H1 (cell line): ENCODE data around the gene KLHL29. TPM values are rescaled to one million over a fixed set of nuclear protein-coding genes. Genes with fewer than 3 reads are reported as not detected.

Experiments used
- CTCF ChIA-PET: fragments of 300-600 bp; sonication (Branson Sonifier 250); formaldehyde crosslinking; loops from one replicate; lab custom pipeline; 2021; ENCODE audit not compliant: partially characterized antibody; lab: Charles Lee
- POLR2A ChIA-PET: fragments of 300-600 bp; sonication (Branson Sonifier 250); formaldehyde crosslinking; loops from one replicate; lab custom pipeline; 2021; ENCODE audit warnings: inconsistent platforms; ENCODE audit not compliant: partially characterized antibody; lab: Charles Lee
- DNase-seq, 2 experiments: peaks; one replicate each; pipeline versions ENCODE4 v3.0.0 to v3.0.0-alpha.2; 2010 to 2022; ENCODE audit warnings: low spot score in 2 of 2, low read depth in 1 of 2, mixed read lengths in 1 of 2
- FAIRE-seq: peaks from 2 replicates; lab custom pipeline; 2011; peaks lifted over from hg19 to GRCh38; lab: Jason Lieb, UNC
- H2AFZ ChIP-seq: 2 replicates; pipeline ENCODE4 v1.8.1; 2012; ENCODE audit warnings: low read length, inconsistent platforms
- H2AK5ac ChIP-seq: 2 replicates; pipeline ENCODE4 v1.6.1; 2013; ENCODE audit warnings: low read depth, low read length
- H2BK120ac ChIP-seq: replicated peaks from 2 replicates; pipeline ENCODE3; 2013; ENCODE audit warnings: low read depth, low read length, inconsistent platforms
- H2BK12ac ChIP-seq: 2 replicates; pipeline ENCODE4 v1.6.1; 2013; ENCODE audit warnings: low read depth, low read length
- H2BK15ac ChIP-seq: 2 replicates; pipeline ENCODE4 v1.6.1; 2013; ENCODE audit warnings: low read length
- H2BK20ac ChIP-seq: 2 replicates; pipeline ENCODE4 v1.6.1; 2013; ENCODE audit warnings: low read length
- H2BK5ac ChIP-seq: 2 replicates; pipeline ENCODE4 v1.6.1; 2013; ENCODE audit warnings: low read depth, low read length
- H3K14ac ChIP-seq: 2 replicates; pipeline ENCODE4 v1.6.1; 2013; ENCODE audit warnings: inconsistent platforms; ENCODE audit not compliant: insufficient read length
- H3K18ac ChIP-seq: 2 replicates; pipeline ENCODE4 v1.6.1; 2013; ENCODE audit warnings: low read length; ENCODE audit errors: extremely low read depth
- H3K23ac ChIP-seq: 2 replicates; pipeline ENCODE4 v1.6.1; 2013; ENCODE audit warnings: inconsistent platforms; ENCODE audit not compliant: insufficient read length
- H3K23me2 ChIP-seq: 2 replicates; pipeline ENCODE4 v1.6.1; 2013; ENCODE audit warnings: low read depth, low read length
- H3K27ac ChIP-seq: 2 replicates; pipeline ENCODE4 v1.6.1; 2011; ENCODE audit warnings: low read depth, low read length, inconsistent platforms
- H3K27me3 ChIP-seq, 4 experiments: replicated peaks in 1 of 4; 1 replicate in 1 of 4; 2 replicates in 3 of 4; pipeline versions ENCODE4 v1.6.1 to v1.8.1; 2011 to 2013; ENCODE audit warnings: low read length in 3 of 4, mild to moderate bottlenecking in 3 of 4, inconsistent platforms in 2 of 4, mixed read lengths in 2 of 4, moderate library complexity in 1 of 4; ENCODE audit not compliant: control insufficient read depth in 3 of 4, insufficient read depth in 3 of 4; ENCODE audit errors: extremely low read depth in 1 of 4
- H3K36me3 ChIP-seq, 4 experiments: 2 replicates each; pipeline versions ENCODE4 v1.6.1 to v1.8.1; 2011 to 2013; ENCODE audit warnings: mild to moderate bottlenecking in 4 of 4, low read length in 3 of 4, moderate library complexity in 2 of 4, control low read depth in 1 of 4, inconsistent platforms in 1 of 4; ENCODE audit not compliant: insufficient read depth in 4 of 4, control insufficient read depth in 2 of 4
- H3K4ac ChIP-seq: replicated peaks from 2 replicates; pipeline ENCODE3; 2013; ENCODE audit warnings: low read length, low read depth, mixed read lengths, inconsistent platforms; ENCODE audit not compliant: insufficient read length
- H3K4me1 ChIP-seq, 4 experiments: replicated peaks in 1 of 4; 1 replicate in 1 of 4; 2 replicates in 3 of 4; pipeline versions ENCODE4 v1.6.1 to v1.8.1; 2011 to 2013; ENCODE audit warnings: low read length in 3 of 4, inconsistent platforms in 2 of 4, mixed read lengths in 1 of 4; ENCODE audit not compliant: insufficient read depth in 4 of 4, control insufficient read depth in 3 of 4
- H3K4me2 ChIP-seq, 2 experiments: 2 replicates each; pipeline versions ENCODE4 v1.6.1 to v1.8.1; 2011 to 2013; ENCODE audit warnings: low read depth in 2 of 2, low read length in 2 of 2, control low read depth in 1 of 2, inconsistent platforms in 1 of 2, mild to moderate bottlenecking in 1 of 2; ENCODE audit not compliant: insufficient read depth in 1 of 2
- H3K4me3 ChIP-seq, 4 experiments: fragments of 200-600, 300-600 bp in 1 of 4; sonication (generic), shearing (Covaris generic), sonication (Bioruptor Twin) in 1 of 4; 2 replicates each; pipeline versions ENCODE4 v1.5.1 to v1.8.1; 2011 to 2016; ENCODE audit warnings: low read length in 4 of 4, low read depth in 3 of 4, control low read depth in 2 of 4, inconsistent platforms in 2 of 4, mild to moderate bottlenecking in 2 of 4, mixed read lengths in 1 of 4, moderate library complexity in 1 of 4; ENCODE audit not compliant: insufficient read depth in 2 of 4; ENCODE audit errors: extremely low read depth in 1 of 4
- H3K56ac ChIP-seq: replicated peaks from 2 replicates; pipeline ENCODE3; 2013; ENCODE audit warnings: low read depth, mild to moderate bottlenecking, mixed read lengths, low read length, inconsistent platforms; ENCODE audit not compliant: insufficient read length
- H3K79me1 ChIP-seq: 2 replicates; pipeline ENCODE4 v1.6.1; 2013; ENCODE audit warnings: low read depth, low read length, control low read depth
- H3K79me2 ChIP-seq, 2 experiments: 2 replicates each; pipeline versions ENCODE4 v1.6.1 to v1.8.1; 2012 to 2013; ENCODE audit warnings: low read length in 2 of 2, mild to moderate bottlenecking in 2 of 2, inconsistent platforms in 1 of 2; ENCODE audit not compliant: insufficient read depth in 2 of 2, control insufficient read depth in 1 of 2
- H3K9ac ChIP-seq, 4 experiments: replicated peaks in 1 of 4; 1 replicate in 1 of 4; 2 replicates in 3 of 4; pipeline versions ENCODE4 v1.6.1 to v1.8.1; 2011 to 2013; ENCODE audit warnings: low read depth in 3 of 4, low read length in 3 of 4, control low read depth in 2 of 4, mild to moderate bottlenecking in 2 of 4, moderate library complexity in 2 of 4, inconsistent platforms in 1 of 4; ENCODE audit errors: extremely low read depth in 1 of 4
- H3K9me3 ChIP-seq, 2 experiments: 2 replicates each; pipeline versions ENCODE4 v1.6.1 to v1.8.1; 2012 to 2013; ENCODE audit warnings: mild to moderate bottlenecking in 2 of 2, moderate library complexity in 2 of 2, control low read depth in 1 of 2, inconsistent platforms in 1 of 2, low read depth in 1 of 2, low read length in 1 of 2, mixed read lengths in 1 of 2; ENCODE audit not compliant: insufficient read depth in 2 of 2
- H4K20me1 ChIP-seq, 2 experiments: replicated peaks in 1 of 2; 2 replicates each; pipeline versions ENCODE3 to v1.8.1; 2011 to 2013; ENCODE audit warnings: inconsistent platforms in 2 of 2, low read length in 2 of 2, mild to moderate bottlenecking in 1 of 2; ENCODE audit not compliant: insufficient read depth in 2 of 2, control insufficient read depth in 1 of 2
- H4K5ac ChIP-seq: 2 replicates; pipeline ENCODE4 v1.6.1; 2013; ENCODE audit warnings: low read length, low read depth, mixed read lengths, inconsistent platforms; ENCODE audit not compliant: insufficient read length
- H4K8ac ChIP-seq: 2 replicates; pipeline ENCODE4 v1.8.0; 2013; ENCODE audit warnings: mild to moderate bottlenecking, moderate library complexity, low read length, inconsistent platforms; ENCODE audit not compliant: insufficient read depth; ENCODE audit errors: extremely low read depth
- H4K91ac ChIP-seq: replicated peaks from 2 replicates; pipeline ENCODE3; 2013; ENCODE audit warnings: low read length, mixed read lengths, inconsistent platforms; ENCODE audit not compliant: insufficient read length
- ASH2L ChIP-seq: fragments of 200-600, 300-600 bp; sonication (generic); IDR thresholded peaks from one replicate; pipeline ENCODE4 v1.7.1; 2017; ENCODE audit warnings: low read length
- BRCA1 ChIP-seq: IDR thresholded peaks from 2 replicates; pipeline ENCODE4 v1.6.1; 2012; ENCODE audit warnings: low read depth, low read length, improper control_type of control experiment
- EZH2 ChIP-seq: fragments of 200-600 bp; sonication (generic); IDR thresholded peaks from 2 replicates; pipeline ENCODE4 v1.7.1; 2012; ENCODE audit warnings: low read depth, mild to moderate bottlenecking, moderate library complexity, low read length, inconsistent platforms; ENCODE audit not compliant: severe bottlenecking
- KDM1A ChIP-seq: fragments of 200-600, 300-600 bp; sonication (generic); IDR thresholded peaks from 2 replicates; pipeline ENCODE4 v1.7.1; 2016; ENCODE audit warnings: mild to moderate bottlenecking, low read length, borderline replicate concordance
- PHF8 ChIP-seq: fragments of 200-600 bp; sonication (generic); conservative IDR thresholded peaks from 2 replicates; pipeline ENCODE4 v1.7.1; 2012; ENCODE audit warnings: low read depth, mild to moderate bottlenecking, inconsistent platforms, low read length, moderate library complexity
- SIN3A ChIP-seq, 2 experiments: IDR thresholded peaks in 1 of 2; conservative IDR thresholded peaks in 1 of 2; 2 replicates each; pipeline ENCODE4 v1.6.1; 2011 to 2012; ENCODE audit warnings: low read length in 2 of 2, improper control_type of control experiment in 1 of 2, low read depth in 1 of 2, mild to moderate bottlenecking in 1 of 2
- SIRT6 ChIP-seq: IDR thresholded peaks from one replicate; pipeline ENCODE4 v1.7.1; 2012; ENCODE audit warnings: low read length, inconsistent platforms
- SUZ12 ChIP-seq: fragments of 200-600 bp; sonication (generic); IDR thresholded peaks from 2 replicates; pipeline ENCODE4 v1.6.1; 2012; ENCODE audit warnings: mild to moderate bottlenecking, inconsistent platforms, low read length, moderate library complexity, mixed read lengths
- TAF7 ChIP-seq: optimal IDR thresholded peaks from 2 replicates; pipeline ENCODE3; 2011; ENCODE audit warnings: low read depth, mild to moderate bottlenecking, inconsistent platforms, low read length, moderate library complexity, borderline replicate concordance
- TBP ChIP-seq: IDR thresholded peaks from 2 replicates; pipeline ENCODE4 v1.6.1; 2011; ENCODE audit warnings: low read depth, low read length, improper control_type of control experiment
- WGBS, 2 experiments: shearing (Covaris generic) in 1 of 2; methylation state at CpG; one replicate each; pipeline versions ENCODE4 v1.1.6 to v1.1.7; 2013 to 2015; ENCODE audit warnings: low lambda C conversion rate in 2 of 2, mixed read lengths in 2 of 2, inconsistent platforms in 1 of 2, low coverage in 1 of 2, missing lambda C conversion rate in 1 of 2; ENCODE audit not compliant: insufficient replicate concordance in 2 of 2, insufficient coverage in 1 of 2, insufficient read length in 1 of 2; ENCODE audit errors: extremely low coverage in 1 of 2, missing lambda C conversion rate in 1 of 2; 5-methylcytosine and 5-hydroxymethylcytosine counted together
- polyA plus RNA-seq, 7 experiments: library from polyadenylated mRNA; depleted of rRNA in 3 of 7; stranded (reverse) in 5 of 7; unstranded in 2 of 7; fragments of >200 nt in 5 of 7; fragments of 200-250 nt in 2 of 7; gene quantifications; 1 replicate in 5 of 7; 2 replicates in 1 of 7; 4 replicates in 1 of 7; pipeline versions ENCODE4 v1.2.1 to v1.2.3, GENCODE V29; 2011 to 2013; ENCODE audit warnings: missing spikeins in 2 of 7, mixed read lengths in 2 of 7
- total RNA-seq: library from RNA; stranded (reverse); fragmentation: NEBNext Ultra II Directional; extraction: Animal tissue kit (Norgen Biotek cat#: 25700); gene quantifications from 2 replicates; pipeline ENCODE4 v1.2.1, GENCODE V29; 2021
- TF ChIP-seq, protein P1 (sequence below): IDR thresholded peaks from 2 replicates; pipeline ENCODE4 v1.6.1; 2011; ENCODE audit warnings: low read depth, mild to moderate bottlenecking, low read length; ENCODE audit not compliant: insufficient read depth
- TF ChIP-seq, protein P2 (sequence below): IDR thresholded peaks from 2 replicates; pipeline ENCODE4 v1.6.1; 2011; ENCODE audit warnings: low read length, improper control_type of control experiment

KLHL29 gene
- total and polyA plus RNA-seq, 2 of the 8 experiments (the other 6 are each of a cell fraction or from before 2014, with no cell fraction given): 1.1 to 4.7 TPM

DNA sequence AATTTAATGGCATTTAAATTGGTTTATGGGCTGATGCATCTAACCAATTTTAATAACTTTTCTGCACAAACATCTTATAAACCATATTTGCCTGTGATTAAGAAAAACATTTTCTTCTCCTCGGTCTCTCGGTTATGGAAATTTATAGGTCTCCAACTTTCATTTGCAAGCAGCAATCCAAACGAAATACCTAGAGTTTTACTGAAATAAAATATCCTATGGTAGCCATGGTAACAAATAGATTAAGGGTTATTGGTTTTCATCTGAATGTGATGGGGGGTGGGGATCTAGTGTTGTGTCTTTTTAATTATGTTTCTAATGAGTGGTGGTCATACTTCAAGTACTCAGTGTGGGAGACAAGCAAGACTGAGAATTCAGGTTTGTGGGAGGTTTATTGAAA, 2.9 kb downstream of the KLHL29 start:
- CTCF ChIA-PET: interaction anchor here (0.6 to 1.3 kb wide), 4 partner anchors 13 to 261 kb away, joined by 3 to 6 read pairs (median 3); no protein-coding TSS in a partner anchor
- Histone ChIP-seq H2BK15ac (no peak overlapping the region), H3K36me3 (no peaks in the 10 kb centered on the region; a peak in 1 of 8 replicates), H3K9ac (no peak overlapping the region), H3K18ac (no peak overlapping the region), H3K27me3 (peaks cover 25 to 52% (median 45%) of the 10 kb centered on the region in 4 experiments), H2AFZ (no peak overlapping the region), H3K79me1 (no peaks in the 10 kb centered on the region), H3K4ac (no peak overlapping the region), H3K4me3 (no peak overlapping the region), H2BK20ac (no peak overlapping the region), H3K56ac (no peak overlapping the region), H4K91ac (no peak overlapping the region), H2AK5ac (no peak overlapping the region), H3K14ac (no peak overlapping the region), H2BK120ac (no peak overlapping the region), H2BK5ac (no peak overlapping the region), H3K79me2 (no peaks in the 10 kb centered on the region), H3K4me1 (peaks cover 0 to 10% (median 2%) of the 10 kb centered on the region in 4 experiments; a peak in 4 of 7 replicates), H3K23me2 (peaks cover 15% of the 10 kb centered on the region), H2BK12ac (no peak overlapping the region), H3K4me2 (no peak overlapping the region; a peak in 1 of 4 replicates), H4K8ac (no peak overlapping the region), H3K23ac (no peak overlapping the region), H3K27ac (no peak overlapping the region), H3K9me3 (no peaks in the 10 kb centered on the region), H4K5ac (no peak overlapping the region), H4K20me1 (peaks cover 3 to 6% of the 10 kb centered on the region in 2 experiments)
- POLR2A ChIA-PET: no interaction called here
- no peak for DNase-seq
- no peak for FAIRE-seq
- 62% methylated on average over 3 of the region's 3 CpGs; no CpG with 5 or more reads in 1 of the 2 experiments for WGBS, 2 experiments
- TF ChIP-seq SIRT6 (no peak), SIN3A (conservative IDR thresholded peaks at IDR 0.05 in 1 of 2, IDR thresholded peaks at IDR 0.05 in 1 of 2; ENCODE audit: low read depth in 1 of 2, low read length in 2 of 2) (no peak), TBP (no peak), PHF8 (no peak), TAF7 (no peak), BRCA1 (no peak), EZH2 (no peak), KDM1A (no peak), SUZ12 (no peak), ASH2L (no peak)
- TF ChIP-seq, protein P1, sequence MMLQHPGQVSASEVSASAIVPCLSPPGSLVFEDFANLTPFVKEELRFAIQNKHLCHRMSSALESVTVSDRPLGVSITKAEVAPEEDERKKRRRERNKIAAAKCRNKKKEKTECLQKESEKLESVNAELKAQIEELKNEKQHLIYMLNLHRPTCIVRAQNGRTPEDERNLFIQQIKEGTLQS: no peak
- TF ChIP-seq, protein P2, sequence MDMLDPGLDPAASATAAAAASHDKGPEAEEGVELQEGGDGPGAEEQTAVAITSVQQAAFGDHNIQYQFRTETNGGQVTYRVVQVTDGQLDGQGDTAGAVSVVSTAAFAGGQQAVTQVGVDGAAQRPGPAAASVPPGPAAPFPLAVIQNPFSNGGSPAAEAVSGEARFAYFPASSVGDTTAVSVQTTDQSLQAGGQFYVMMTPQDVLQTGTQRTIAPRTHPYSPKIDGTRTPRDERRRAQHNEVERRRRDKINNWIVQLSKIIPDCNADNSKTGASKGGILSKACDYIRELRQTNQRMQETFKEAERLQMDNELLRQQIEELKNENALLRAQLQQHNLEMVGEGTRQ: no peak
